Astrocyte (in vitro differentiated cells and primary cell): ENCODE data around the gene KLF11.

Source experiments
- EZH2 ChIP-seq: IDR thresholded peaks from 2 replicates; pipeline ENCODE4 v1.6.1; 2012; ENCODE audit warnings: mild to moderate bottlenecking, low read length, inconsistent platforms; ENCODE audit not compliant: insufficient read depth
- TF ChIP-seq, protein P1 (sequence below): IDR thresholded peaks from 2 replicates; pipeline ENCODE4 v1.5.1; 2011; ENCODE audit warnings: low read depth, mild to moderate bottlenecking, inconsistent platforms, low read length, moderate library complexity; ENCODE audit not compliant: insufficient read depth

DNA sequence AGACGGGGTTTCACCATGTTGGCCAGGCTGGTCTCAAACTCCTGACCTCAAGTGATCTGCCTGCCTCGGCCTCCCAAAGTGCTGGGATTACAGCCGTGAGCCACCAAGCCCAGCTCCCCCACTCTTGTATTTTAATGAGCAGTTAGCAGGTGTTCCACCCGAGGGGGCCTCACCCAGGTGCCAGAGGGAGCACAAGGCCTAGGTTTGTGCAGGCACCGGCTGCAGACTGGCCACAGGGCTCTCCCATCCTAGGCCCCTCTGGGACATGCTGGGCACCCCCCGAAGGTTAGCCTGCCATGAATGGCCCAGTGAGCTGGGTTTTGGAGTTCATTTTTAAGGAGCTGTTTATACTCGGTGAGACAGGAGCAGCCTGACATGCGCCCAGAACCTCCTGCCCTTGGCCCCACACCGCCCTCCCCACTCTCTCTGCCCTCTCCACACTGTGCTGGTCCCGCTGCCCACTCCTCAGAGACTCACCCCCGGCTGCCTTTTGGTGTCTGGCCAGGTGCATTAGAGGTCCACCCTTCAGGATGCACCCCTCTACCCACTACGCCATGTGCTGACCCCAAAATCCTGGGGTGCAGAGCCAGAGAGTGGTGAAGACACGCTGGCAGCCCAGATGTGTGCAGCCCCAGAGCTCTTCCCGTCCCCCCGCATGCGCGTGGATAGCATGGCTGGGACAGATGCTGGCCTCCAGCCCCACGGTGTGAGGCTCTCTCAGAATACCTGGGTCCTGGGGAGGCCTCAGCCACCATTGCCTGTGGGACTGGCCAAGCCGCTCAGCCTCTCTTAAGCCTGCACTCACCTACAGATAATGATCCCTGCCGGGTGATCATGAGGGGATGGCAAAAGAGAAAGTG lies 11.2 kb upstream of the KLF11 start:
- TF ChIP-seq, protein P1, sequence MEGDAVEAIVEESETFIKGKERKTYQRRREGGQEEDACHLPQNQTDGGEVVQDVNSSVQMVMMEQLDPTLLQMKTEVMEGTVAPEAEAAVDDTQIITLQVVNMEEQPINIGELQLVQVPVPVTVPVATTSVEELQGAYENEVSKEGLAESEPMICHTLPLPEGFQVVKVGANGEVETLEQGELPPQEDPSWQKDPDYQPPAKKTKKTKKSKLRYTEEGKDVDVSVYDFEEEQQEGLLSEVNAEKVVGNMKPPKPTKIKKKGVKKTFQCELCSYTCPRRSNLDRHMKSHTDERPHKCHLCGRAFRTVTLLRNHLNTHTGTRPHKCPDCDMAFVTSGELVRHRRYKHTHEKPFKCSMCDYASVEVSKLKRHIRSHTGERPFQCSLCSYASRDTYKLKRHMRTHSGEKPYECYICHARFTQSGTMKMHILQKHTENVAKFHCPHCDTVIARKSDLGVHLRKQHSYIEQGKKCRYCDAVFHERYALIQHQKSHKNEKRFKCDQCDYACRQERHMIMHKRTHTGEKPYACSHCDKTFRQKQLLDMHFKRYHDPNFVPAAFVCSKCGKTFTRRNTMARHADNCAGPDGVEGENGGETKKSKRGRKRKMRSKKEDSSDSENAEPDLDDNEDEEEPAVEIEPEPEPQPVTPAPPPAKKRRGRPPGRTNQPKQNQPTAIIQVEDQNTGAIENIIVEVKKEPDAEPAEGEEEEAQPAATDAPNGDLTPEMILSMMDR, result no peak
- no peak for TF ChIP-seq EZH2
